Amniotic stem cell (primary cell): Measurements from ENCODE around the gene SLC19A1.

Experiments
- DNase-seq: peaks from one replicate; lab custom pipeline; 2025; lab: John Stamatoyannopoulos, UW

SLC19A1 gene

DNA sequence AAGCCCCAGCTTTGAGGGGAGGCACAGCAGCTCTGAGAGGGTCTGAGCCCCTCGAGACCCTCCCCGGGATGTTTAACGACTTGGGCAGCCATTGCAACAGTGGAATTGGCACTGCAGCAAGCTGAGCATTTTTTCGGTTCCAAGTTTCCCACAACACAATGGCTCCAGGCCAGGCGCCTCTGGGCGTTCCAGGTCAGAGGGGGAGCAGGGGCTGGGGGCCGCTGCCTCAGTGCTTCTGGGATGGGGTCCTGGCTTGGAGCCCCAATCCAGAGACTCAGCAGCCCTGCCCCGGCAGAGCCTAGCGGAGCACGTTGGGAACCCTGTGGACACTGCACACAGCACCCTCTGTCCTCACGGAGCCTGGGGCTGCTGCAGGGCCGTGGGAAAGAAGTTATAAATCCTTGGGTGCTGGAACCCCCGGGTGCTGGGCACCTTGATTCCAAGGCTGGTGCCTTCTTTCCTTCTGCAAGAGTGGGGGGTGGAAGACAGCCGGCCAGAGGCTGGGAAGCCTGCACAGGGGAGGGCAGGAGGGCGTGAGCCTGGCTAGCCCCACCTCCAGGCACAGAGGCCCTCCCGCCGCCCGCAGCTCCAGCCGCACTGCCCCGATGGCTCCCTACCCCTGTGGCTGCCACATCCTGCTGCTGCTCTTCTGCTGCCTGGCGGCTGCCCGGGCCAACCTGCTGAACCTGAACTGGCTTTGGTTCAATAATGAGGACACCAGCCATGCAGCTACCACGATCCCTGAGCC lies 87.1 kb downstream of the SLC19A1 start:
- DNase-seq = no peak

DNA sequence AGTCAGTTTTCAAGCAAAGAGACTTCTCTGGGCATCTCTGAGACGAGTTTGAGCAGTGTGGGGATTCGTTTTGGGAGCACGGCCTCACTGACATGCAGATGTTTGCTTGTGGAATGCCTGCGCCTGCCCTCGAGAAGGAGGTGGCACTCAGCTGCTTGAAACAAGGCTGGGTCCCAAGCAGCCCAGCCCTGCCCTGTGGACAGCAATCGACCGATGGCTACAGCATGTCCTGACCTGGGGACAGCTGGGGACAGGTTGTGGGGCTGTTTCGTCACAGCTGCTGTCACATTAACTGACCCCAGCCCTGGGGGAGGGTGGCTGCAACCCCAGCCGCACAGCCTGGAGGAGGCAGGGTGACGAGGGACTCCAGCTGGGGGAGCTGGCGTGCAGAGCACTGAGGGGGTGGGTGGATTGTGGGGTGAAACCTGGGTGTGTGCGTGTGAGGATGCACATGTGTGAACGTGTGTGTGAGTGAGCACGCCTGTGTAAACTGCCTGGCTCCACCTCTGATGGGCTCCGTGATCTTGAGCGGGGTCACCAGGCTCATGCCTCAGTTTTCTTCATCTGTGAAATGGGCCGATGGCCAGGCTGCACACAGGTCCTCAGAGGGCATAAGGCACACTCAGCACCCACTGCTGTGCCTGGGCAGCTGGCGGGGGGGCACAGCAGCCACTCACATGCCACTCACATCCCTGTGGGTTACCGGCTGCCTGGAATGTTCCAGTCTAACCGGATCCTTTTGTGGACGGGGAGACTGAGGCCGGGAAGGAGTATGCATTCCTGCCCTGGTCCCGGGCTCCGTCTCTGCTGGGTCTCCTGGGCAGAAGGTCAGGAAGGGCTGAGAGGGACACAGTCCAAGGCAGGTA lies 87.9 kb downstream of the SLC19A1 start:
- DNase-seq = no peak

- no peak for DNase-seq
Observed at GRCh38 chr21:45453308-45453950, 88.8 kb downstream of the SLC19A1 start.

GRCh38 chr21:45452696-45453307 lies 89.4 kb downstream of the SLC19A1 start:
- DNase-seq = no peak

DNA sequence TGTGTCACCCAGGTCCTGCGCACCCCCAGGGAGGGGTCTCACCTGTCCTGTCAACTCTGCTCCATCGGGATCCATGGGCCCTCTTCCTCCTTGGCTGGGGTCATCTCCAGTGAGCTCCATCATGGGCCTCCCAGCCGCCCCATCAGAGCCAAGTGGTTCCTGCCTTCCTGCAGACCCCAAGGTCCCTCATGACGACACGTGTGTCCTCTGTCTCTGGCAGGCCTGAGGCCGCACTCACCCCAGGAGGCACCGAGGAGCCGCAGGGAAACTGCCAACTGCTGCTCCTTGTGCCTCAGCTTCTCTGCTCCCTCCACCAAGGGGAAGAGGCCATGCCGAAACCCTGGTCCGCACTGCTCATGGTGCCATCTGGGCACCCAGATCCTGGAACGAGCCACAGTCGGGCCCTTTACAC lies 90.5 kb downstream of the SLC19A1 start:
- DNase-seq = no peak

DNA sequence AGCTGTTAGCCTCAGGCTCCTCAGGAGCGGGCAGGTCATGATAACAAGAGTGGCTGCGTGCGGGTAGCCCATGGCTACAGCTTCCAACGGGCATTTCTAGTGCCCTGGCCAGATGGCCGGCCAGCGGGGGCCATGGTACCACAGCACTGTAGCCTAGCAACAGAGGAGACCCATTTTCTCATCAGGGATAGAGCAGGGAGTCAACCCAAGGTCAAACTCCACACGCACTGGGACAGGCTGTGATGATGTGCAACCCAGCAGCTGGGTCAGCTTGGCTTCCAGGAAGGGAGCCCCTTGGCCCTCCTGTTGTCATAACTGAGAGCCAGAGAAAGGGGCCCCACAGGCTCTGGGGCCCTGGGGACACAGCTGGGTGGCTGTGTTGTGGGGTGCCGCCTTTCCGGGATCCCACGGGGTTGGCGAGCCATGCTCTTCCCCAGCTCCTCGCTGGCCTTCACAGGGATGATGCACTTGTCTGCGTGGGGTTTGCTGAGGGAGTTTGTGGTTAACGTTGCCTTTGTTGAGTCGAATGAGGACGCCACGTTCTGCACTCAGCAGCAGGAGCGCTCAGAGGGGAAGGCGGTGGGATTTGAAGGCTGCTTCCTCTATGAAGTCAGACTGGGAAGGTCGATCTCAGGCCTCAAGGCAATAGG lies 91.0 kb downstream of the SLC19A1 start:
- no peak for DNase-seq

GRCh38 chr21:45450423-45451090 lies 91.7 kb downstream of the SLC19A1 start:
- DNase-seq = no peak

DNA sequence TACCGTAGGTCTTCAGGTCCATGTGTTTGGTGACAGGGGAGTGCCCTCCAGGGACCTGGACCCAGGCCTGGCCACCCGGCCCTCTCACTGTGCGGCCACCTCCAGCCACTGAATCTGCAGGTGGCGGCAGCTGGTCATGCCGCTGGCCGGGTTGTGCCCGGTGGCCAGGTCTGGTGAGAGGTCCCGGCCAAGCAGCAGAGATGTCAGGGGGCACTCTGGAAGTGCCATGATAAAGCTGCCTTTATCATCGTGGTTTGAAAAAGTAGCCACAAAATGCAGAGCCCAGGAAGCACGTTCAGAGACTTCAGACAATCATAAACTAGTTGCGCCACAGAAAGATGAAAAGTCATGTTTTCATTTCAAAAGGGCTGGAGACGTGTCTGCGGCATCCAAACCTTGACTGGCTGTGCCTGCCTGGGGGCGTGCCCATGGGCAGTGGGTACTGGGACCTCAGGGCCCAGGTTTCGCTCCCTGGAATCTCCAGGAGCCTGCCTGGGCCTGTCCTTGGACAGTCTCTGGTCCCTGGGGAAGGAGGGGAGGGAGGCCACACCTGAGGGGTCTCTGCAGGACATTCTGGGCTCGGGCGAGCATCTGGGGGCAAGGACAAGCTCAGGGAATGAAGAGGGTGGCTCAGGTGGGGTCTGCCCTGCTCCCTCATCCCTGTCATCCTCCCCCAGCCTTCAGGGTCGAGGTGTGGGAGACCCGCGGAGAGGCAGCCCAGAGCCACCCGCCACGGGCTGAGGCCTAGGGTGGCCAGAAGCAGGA lies 92.4 kb downstream of the SLC19A1 start:
- DNase-seq = no peak

GRCh38 chr21:45448810-45449657 lies 93.2 kb downstream of the SLC19A1 start:
- DNase-seq = no peak

- no peak for DNase-seq
Observed at GRCh38 chr21:45448283-45448809, 93.9 kb downstream of the SLC19A1 start.
